ENCODE results near the gene VEZF1. TPM values are rescaled to one million over a fixed set of nuclear protein-coding genes. Genes with fewer than 3 reads are reported as not detected.

VEZF1 gene
- polyA plus RNA-seq, 2 of the 4 experiments (the other 2 are of a cell fraction): 50.3 to 57.7 TPM

DNA sequence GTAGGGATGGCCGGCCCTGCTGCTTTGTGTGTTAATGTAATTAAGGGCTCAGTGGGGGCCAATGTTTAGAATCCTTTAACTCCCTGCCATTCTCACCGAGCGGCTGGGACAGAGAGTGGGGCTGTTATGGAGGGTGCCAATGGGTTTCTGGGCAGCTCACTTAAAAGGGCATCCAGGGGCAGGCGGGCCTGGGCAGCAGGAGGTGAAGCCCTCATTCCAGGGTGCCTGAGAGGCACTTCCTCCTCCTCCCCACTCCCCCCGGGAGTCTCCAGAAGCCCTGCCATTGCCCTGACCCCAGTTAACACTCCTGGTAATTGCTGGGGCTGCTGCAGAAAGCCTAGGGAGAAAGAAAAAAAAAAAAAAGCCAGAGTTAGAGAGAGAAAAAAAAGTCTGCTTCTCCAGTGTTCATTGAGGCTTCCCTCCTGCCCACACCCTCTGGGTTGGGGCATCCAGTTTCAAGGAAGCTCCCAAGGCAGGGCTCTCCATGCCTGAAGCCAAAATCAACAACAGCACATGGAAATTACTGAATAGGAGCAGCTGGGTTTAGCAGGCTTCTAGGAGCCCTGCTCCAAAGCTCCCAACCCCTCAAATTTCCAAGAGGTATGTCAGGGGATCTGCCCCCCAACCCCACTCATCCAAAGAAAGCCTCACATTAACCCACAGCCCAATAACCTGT, 60.9 kb downstream of the VEZF1 start:
- H3K4me3 ChIP-seq: no peak overlapping the region
- FAIRE-seq (no peak), DNase-seq (ENCODE audit: low read depth in 1 of 2, low spot score in 1 of 2) (no peak), ATAC-seq (peak; percentile 20 to 63; a peak in 3 of 6 replicates)
- TF ChIP-seq TP53 (CRISPR knock-in tag; IDR thresholded peaks at IDR 0.05): no peak
- no peak for TF ChIP-seq EP300 (IDR thresholded peaks at IDR 0.05)
- TF ChIP-seq, protein P1, sequence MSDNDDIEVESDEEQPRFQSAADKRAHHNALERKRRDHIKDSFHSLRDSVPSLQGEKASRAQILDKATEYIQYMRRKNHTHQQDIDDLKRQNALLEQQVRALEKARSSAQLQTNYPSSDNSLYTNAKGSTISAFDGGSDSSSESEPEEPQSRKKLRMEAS (IDR thresholded peaks at IDR 0.05): peak; percentile 29; the same call in 1 of the 2 replicates
- POLR2A ChIA-PET: no interaction called here
- CTCF ChIA-PET: interaction anchor here (0.9 to 2.7 kb wide), 12 partner anchors 11 to 72 kb away, joined by 3 to 12 read pairs (median 6); no protein-coding TSS in a partner anchor
- H3K9me3 ChIP-seq: no peaks in the 10 kb centered on the region
- peak overlapping the region; percentile 54 for H3K4me2 ChIP-seq
- H3K4me1 ChIP-seq: peaks cover 79% of the 10 kb centered on the region
- WGBS (ENCODE audit: missing lambda C conversion rate): 69% methylated on average over 5 of the region's 5 CpGs
- H3K27ac ChIP-seq: peak overlapping the region; percentile 55 to 75; a peak in 5 of 6 replicates

DNA sequence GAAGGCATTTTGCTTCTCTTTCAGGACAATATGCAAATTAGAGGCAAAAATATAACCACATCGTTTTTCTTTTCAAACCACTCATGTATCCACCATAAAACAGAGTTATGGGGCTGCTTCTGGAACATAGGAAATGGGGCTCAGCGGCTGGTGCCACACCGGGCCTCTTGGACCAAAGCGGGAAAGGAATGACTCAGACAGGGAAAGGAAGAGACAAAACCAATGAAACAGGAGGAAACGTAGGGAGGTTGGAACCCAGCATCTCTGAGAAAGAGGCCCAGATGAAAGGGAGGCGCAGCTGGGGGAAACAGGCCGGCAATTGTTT, 61.4 kb downstream of the VEZF1 start:
- Histone ChIP-seq H3K4me3 (no peak overlapping the region), H3K9me3 (no peaks in the 10 kb centered on the region), H3K4me2 (peak overlapping the region; percentile 54; the same call in 2 of the 3 replicates), H3K4me1 (peaks cover 79% of the 10 kb centered on the region), H3K27ac (peak overlapping the region; percentile 55 to 75; a peak in 5 of 6 replicates)
- POLR2A ChIA-PET: no interaction called here
- TF ChIP-seq, protein P2, sequence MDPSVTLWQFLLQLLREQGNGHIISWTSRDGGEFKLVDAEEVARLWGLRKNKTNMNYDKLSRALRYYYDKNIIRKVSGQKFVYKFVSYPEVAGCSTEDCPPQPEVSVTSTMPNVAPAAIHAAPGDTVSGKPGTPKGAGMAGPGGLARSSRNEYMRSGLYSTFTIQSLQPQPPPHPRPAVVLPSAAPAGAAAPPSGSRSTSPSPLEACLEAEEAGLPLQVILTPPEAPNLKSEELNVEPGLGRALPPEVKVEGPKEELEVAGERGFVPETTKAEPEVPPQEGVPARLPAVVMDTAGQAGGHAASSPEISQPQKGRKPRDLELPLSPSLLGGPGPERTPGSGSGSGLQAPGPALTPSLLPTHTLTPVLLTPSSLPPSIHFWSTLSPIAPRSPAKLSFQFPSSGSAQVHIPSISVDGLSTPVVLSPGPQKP (IDR thresholded peaks at IDR 0.05; ENCODE audit: low read depth, low read length): no peak
- TF ChIP-seq FOSB (CRISPR knock-in tag; IDR thresholded peaks at IDR 0.05) (no peak), JUNB (IDR thresholded peaks at IDR 0.05) (no peak), ZSCAN20 (CRISPR knock-in tag; IDR thresholded peaks at IDR 0.05) (no peak), FOSL2 (IDR thresholded peaks at IDR 0.05) (no peak), FOSL2 (CRISPR knock-in tag; IDR thresholded peaks at IDR 0.05) (no peak), ZC3H11A (IDR thresholded peaks at IDR 0.05) (no peak), CBX2 (IDR thresholded peaks at IDR 0.05; ENCODE audit: borderline replicate concordance, low read depth) (no peak), CHD2 (IDR thresholded peaks at IDR 0.05; ENCODE audit: low read length, partially characterized antibody) (no peak), SREBF2 (IDR thresholded peaks at IDR 0.05) (no peak), POLR2AphosphoS2 (conservative IDR thresholded peaks at IDR 0.05; ENCODE audit: low read length) (no peak), GATA3 (IDR thresholded peaks at IDR 0.05; ENCODE audit: borderline replicate concordance) (no peak), KDM1A (IDR thresholded peaks at IDR 0.05; ENCODE audit: low read depth) (no peak), MAFK (IDR thresholded peaks at IDR 0.05; ENCODE audit: partially characterized antibody) (no peak), FOXS1 (CRISPR knock-in tag; IDR thresholded peaks at IDR 0.05) (no peak), HEYL (CRISPR knock-in tag; IDR thresholded peaks at IDR 0.05) (no peak)
- TF ChIP-seq, protein P3, sequence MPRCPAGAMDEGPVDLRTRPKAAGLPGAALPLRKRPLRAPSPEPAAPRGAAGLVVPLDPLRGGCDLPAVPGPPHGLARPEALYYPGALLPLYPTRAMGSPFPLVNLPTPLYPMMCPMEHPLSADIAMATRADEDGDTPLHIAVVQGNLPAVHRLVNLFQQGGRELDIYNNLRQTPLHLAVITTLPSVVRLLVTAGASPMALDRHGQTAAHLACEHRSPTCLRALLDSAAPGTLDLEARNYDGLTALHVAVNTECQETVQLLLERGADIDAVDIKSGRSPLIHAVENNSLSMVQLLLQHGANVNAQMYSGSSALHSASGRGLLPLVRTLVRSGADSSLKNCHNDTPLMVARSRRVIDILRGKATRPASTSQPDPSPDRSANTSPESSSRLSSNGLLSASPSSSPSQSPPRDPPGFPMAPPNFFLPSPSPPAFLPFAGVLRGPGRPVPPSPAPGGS (IDR thresholded peaks at IDR 0.05): no peak
- TF ChIP-seq, protein P4, sequence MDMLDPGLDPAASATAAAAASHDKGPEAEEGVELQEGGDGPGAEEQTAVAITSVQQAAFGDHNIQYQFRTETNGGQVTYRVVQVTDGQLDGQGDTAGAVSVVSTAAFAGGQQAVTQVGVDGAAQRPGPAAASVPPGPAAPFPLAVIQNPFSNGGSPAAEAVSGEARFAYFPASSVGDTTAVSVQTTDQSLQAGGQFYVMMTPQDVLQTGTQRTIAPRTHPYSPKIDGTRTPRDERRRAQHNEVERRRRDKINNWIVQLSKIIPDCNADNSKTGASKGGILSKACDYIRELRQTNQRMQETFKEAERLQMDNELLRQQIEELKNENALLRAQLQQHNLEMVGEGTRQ (IDR thresholded peaks at IDR 0.05): no peak
- TF ChIP-seq, protein P5, sequence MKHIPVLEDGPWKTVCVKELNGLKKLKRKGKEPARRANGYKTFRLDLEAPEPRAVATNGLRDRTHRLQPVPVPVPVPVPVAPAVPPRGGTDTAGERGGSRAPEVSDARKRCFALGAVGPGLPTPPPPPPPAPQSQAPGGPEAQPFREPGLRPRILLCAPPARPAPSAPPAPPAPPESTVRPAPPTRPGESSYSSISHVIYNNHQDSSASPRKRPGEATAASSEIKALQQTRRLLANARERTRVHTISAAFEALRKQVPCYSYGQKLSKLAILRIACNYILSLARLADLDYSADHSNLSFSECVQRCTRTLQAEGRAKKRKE (CRISPR knock-in tag; IDR thresholded peaks at IDR 0.05; ENCODE audit: low read depth): no peak
- no peak for DNase-seq (ENCODE audit: low read depth in 1 of 2, low spot score in 1 of 2)
- no peak for FAIRE-seq
- CTCF ChIA-PET: interaction anchor here (0.9 to 2.7 kb wide), 7 partner anchors 17 to 73 kb away, joined by 3 to 8 read pairs (median 7); no protein-coding TSS in a partner anchor
- WGBS (ENCODE audit: missing lambda C conversion rate): 83% methylated on average over 7 of the region's 7 CpGs
- no peak for ATAC-seq

Measured in A549 (cell line).